Stimulated activated CD4-positive, alpha-beta T cell treated with anti-CD3 and anti-CD28 coated beads, TNF-alpha, amount 100 ng/mL, for 24 hours (primary cell): ENCODE results near the gene CEP350.

Experiments used
- DNase-seq, 3 experiments: peaks; one replicate each; pipeline ENCODE4 v3.0.0-alpha.2; 2020; ENCODE audit warnings: low read depth in 3 of 3

Gene CEP350

DNA sequence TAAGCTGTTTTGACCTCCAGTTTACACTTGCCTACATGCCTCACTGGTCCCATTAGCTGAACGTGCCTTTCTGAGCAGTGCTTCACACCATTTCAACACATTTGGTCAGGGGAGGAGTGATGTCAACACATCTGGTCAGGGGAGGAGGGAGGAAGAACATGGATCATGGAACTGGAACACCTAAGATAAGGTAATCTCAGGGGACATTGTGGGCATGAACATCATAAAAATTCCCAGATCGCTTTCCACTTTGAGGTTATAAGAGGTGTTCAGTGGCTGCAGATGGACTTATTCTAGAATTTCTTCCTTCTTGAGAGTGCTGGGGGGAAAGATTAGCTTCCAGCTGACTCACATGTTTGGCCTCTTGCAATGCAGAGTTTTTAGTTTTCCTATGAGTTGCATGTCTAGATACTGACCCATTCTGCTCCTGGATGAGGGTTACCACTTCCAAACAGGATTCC, 202.1 kb downstream of the CEP350 start:
- no peak for DNase-seq

DNA sequence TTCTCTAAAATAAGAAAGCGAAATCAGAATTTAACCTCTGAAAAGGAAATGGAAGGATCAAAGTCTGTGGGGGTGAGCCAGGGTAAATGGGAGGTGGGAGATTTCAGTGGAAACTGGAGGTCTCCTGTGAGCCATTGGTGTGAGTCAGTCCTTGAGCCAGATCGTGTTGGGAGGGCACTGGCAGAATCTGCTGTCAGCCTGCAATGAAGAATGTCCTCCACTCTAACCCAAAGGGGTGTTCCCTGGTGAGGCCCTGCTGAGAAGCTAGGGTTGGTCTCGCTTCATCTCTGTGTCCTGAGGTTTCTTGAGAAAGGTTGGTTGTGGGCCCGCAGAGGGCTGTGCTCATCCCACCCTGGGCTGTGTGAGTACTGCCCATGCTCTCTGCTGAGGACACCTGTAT, 202.5 kb downstream of the CEP350 start:
- DNase-seq, result no peak

DNA sequence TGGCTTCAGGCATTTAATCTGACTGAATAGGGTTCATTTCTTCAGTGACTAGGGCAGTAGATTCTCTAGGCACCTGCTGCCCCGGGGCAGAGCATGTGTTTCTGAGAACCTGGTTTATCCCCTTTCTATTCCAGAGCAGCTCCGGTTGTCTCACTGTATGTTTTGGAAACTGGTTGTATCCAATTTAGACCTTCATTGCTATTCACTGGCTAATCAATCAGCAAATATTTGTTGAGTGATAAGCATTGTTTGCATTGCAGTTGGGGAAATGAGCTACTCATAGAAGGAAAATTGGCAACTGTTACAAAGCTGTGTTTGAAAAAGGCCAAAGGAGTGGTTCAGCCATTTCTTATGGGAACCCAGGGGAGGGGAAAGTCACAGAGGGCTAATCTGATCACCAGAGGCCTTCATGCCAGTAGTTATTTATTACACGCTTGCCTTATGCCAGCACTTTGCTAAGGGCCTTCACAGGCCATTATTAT, 203.0 kb downstream of the CEP350 start:
- no peak for DNase-seq

DNA sequence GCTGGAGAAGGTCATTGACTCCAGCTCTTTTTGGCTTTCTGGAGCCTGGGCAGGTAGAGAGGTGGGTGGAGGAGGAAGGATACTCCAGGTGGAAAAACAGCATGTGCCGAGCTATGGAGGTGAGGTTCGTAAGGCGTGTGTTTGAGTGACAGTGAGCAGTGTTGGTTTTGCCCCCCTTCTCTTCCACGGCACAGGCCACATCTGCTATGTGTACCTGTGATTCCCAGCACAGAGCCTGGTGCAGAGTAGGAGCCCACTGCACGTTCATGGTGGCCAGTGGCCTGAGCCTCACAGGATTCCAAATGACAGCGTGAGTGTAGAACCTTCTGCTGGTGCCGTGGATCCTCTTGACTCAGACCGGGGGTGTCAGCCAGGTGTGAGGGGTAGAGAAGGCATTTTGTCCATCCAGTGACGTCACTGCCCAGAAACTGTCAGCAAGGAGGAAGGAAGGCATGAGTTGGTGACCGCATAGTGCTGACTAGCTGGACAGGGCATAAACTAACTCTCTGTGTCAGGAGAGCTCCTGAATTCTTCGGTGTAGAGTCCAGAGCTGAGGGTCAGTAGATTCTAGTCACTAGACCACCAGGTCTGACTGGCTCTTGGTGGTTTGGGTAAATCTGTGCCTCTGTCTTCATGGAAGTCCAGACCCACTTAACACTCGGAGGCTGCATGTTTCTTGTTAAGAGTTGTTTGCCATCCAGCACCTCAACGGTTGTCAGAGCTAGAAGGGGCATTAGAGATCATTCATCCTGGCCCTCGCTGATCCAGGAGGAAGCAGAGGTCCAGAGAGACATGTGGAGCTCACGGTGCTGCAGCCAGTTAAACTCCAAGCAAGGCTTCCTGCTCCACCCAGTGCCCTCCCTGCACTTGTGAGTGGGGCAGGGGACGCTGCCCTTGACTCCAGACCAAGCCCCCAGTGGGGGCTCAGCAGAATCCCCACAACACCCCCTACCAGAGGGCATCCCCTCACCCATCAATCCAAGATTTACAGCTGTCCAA, 203.8 kb downstream of the CEP350 start:
- no peak for DNase-seq

DNA sequence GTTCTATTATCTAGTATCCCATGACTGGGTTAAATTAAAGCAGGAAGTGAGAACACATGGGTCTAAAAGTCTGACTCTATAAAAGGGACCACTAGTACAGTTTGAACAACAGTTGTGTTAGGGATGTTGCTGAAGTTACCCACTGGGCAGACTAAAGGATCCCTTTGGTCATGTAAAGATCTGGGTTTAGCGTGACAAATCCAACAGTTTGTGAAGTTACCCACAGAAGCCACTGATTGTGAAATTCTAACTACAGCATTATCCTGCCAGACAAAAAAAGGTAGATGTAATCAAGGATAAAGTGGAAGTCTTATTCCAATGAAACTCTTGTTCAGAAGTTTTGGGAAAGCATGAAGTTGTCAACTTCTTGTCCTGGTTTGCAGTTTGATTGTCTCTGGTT, 205.7 kb downstream of the CEP350 start:
- DNase-seq, result no peak

DNA sequence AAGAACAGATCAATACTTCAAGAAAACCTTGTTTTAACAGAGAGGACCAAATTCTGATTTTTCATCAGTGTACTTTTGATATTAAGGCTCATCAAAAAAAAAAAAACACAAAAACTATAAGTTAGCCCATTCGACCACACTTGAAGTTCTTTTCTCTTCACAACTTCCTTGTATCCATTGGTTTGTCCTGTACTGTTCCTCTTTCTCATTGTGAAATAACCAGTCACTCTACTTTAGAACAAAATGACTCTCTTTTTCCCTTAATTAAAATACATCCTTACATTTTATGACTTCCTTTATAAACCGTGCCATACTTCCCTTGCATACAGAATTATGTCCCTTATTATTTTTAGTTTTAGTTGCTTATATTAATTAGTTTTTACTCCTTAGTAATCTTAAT, 208.4 kb downstream of the CEP350 start:
- no peak for DNase-seq
